Ectodermal cell (in vitro differentiated cells): ENCODE results near the gene EXOC6.

Experiments used
- H3K27ac ChIP-seq: 2 replicates; pipeline ENCODE4 v1.7.0; 2013; ENCODE audit warnings: mild to moderate bottlenecking, low read depth, low read length; ENCODE audit not compliant: insufficient read depth, poor library complexity, severe bottlenecking
- H3K27me3 ChIP-seq: 2 replicates; pipeline ENCODE4 v1.7.0; 2013; ENCODE audit warnings: mild to moderate bottlenecking, low read length; ENCODE audit not compliant: insufficient read depth, control insufficient read depth, poor library complexity, severe bottlenecking
- H3K36me3 ChIP-seq: one replicate; pipeline ENCODE4 v1.7.0; 2013; ENCODE audit warnings: low read length; ENCODE audit not compliant: control insufficient read depth, insufficient read depth
- H3K4me1 ChIP-seq: one replicate; pipeline ENCODE4 v1.7.0; 2013; ENCODE audit warnings: low read length; ENCODE audit not compliant: control insufficient read depth, insufficient read depth
- H3K4me3 ChIP-seq: 2 replicates; pipeline ENCODE4 v1.7.0; 2013; ENCODE audit warnings: low read depth, low read length, control low read depth; ENCODE audit not compliant: insufficient read depth
- H3K9me3 ChIP-seq: 2 replicates; pipeline ENCODE4 v1.7.0; 2013; ENCODE audit warnings: mild to moderate bottlenecking, low read length, moderate library complexity; ENCODE audit not compliant: control insufficient read depth
- WGBS, 2 experiments: methylation state at CpG; one replicate each; pipeline ENCODE4 v1.1.7; 2013; ENCODE audit warnings: missing lambda C conversion rate in 2 of 2; 5-methylcytosine and 5-hydroxymethylcytosine counted together

EXOC6 gene

GRCh38 chr10:93068411-93069244 is 220.3 kb downstream of the EXOC6 start:
- H3K4me1 ChIP-seq, result peaks cover 13% of the 10 kb centered on the region
- no peaks in the 10 kb centered on the region for H3K36me3 ChIP-seq
- H3K27me3 ChIP-seq, result peaks cover 100% of the 10 kb centered on the region
- peak overlapping the region; percentile 39 for H3K4me3 ChIP-seq
- no peaks in the 10 kb centered on the region for H3K9me3 ChIP-seq
- H3K27ac ChIP-seq, result no peak overlapping the region
- WGBS, 2 experiments, result 11% methylated on average over 73 of the region's 73 CpGs

GRCh38 chr10:93069245-93069561 is 220.9 kb downstream of the EXOC6 start:
- Histone ChIP-seq H3K27me3 (peaks cover 100% of the 10 kb centered on the region), H3K9me3 (no peaks in the 10 kb centered on the region), H3K4me1 (peaks cover 13% of the 10 kb centered on the region), H3K4me3 (peak overlapping the region; percentile 39), H3K27ac (no peak overlapping the region), H3K36me3 (no peaks in the 10 kb centered on the region)
- 66 to 72% methylated on average over 10 of the region's 10 CpGs for WGBS, 2 experiments

GRCh38 chr10:93070378-93071176 is 222.3 kb downstream of the EXOC6 start:
- 59 to 66% methylated on average over 5 of the region's 5 CpGs for WGBS, 2 experiments
- Histone ChIP-seq H3K4me1 (peaks cover 13% of the 10 kb centered on the region), H3K27ac (no peak overlapping the region), H3K36me3 (no peaks in the 10 kb centered on the region), H3K27me3 (peaks cover 100% of the 10 kb centered on the region), H3K4me3 (no peak overlapping the region), H3K9me3 (no peaks in the 10 kb centered on the region)

GRCh38 chr10:93071177-93071472 is 222.8 kb downstream of the EXOC6 start:
- peaks cover 100% of the 10 kb centered on the region for H3K27me3 ChIP-seq
- WGBS, 2 experiments, result 41% methylated on average over 7 of the region's 7 CpGs
- no peaks in the 10 kb centered on the region for H3K36me3 ChIP-seq

GRCh38 chr10:93071674-93072224 is 223.4 kb downstream of the EXOC6 start:
- WGBS, 2 experiments, result 1% methylated on average over 36 of the region's 37 CpGs
- Histone ChIP-seq H3K27me3 (peaks cover 100% of the 10 kb centered on the region), H3K36me3 (no peaks in the 10 kb centered on the region)

More at GRCh38 chr10:93071177-93071472, 222.8 kb downstream of the EXOC6 start:
- no peak overlapping the region for H3K4me3 ChIP-seq
- no peaks in the 10 kb centered on the region for H3K9me3 ChIP-seq
- H3K4me1 ChIP-seq, result peaks cover 13% of the 10 kb centered on the region
- H3K27ac ChIP-seq, result no peak overlapping the region

GRCh38 chr10:93072225-93072712 is 223.9 kb downstream of the EXOC6 start:
- Histone ChIP-seq H3K9me3 (no peaks in the 10 kb centered on the region), H3K27me3 (peaks cover 97% of the 10 kb centered on the region), H3K36me3 (no peaks in the 10 kb centered on the region), H3K4me1 (peaks cover 13% of the 10 kb centered on the region), H3K27ac (no peak overlapping the region), H3K4me3 (peak overlapping the region; percentile 56)
- 2% methylated on average over 26 to 27 of the region's 27 CpGs for WGBS, 2 experiments

More at GRCh38 chr10:93071674-93072224, 223.4 kb downstream of the EXOC6 start:
- peaks cover 13% of the 10 kb centered on the region for H3K4me1 ChIP-seq
- peak overlapping the region; percentile 56 for H3K4me3 ChIP-seq
- H3K27ac ChIP-seq, result no peak overlapping the region
- no peaks in the 10 kb centered on the region for H3K9me3 ChIP-seq

GRCh38 chr10:93072713-93073538 is 224.6 kb downstream of the EXOC6 start:
- 3% methylated on average over 34 of the region's 34 CpGs for WGBS, 2 experiments
- peaks cover 13% of the 10 kb centered on the region for H3K4me1 ChIP-seq
- no peak overlapping the region for H3K27ac ChIP-seq
- no peaks in the 10 kb centered on the region for H3K36me3 ChIP-seq
- H3K9me3 ChIP-seq, result no peaks in the 10 kb centered on the region
- H3K27me3 ChIP-seq, result peaks cover 95% of the 10 kb centered on the region
- H3K4me3 ChIP-seq, result peak overlapping the region; percentile 56

GRCh38 chr10:93073539-93074146 is 225.3 kb downstream of the EXOC6 start, which contains the start of gene CYP26A1:
Gene CYP26A1, plus strand, starts transcription at chr10:93073893. Its CDS starts 42 bp downstream, at chr10:93073935.
- peak within 1 kb of the TSS; percentile 56 for H3K4me3 ChIP-seq
- peaks cover 88% of the 10 kb centered on the region for H3K27me3 ChIP-seq
- no peak within 1 kb of the TSS for H3K27ac ChIP-seq
- H3K36me3 ChIP-seq, result no peaks in the 10 kb centered on the region
- H3K4me1 ChIP-seq, result peaks cover 10% of the 10 kb centered on the region
- WGBS, 2 experiments, result 0% methylated on average over 52 of the region's 52 CpGs
- H3K9me3 ChIP-seq, result no peaks in the 10 kb centered on the region

- H3K4me1 ChIP-seq, result peaks cover 10% of the 10 kb centered on the region
- WGBS, 2 experiments, result 1% methylated on average over 40 of the region's 40 CpGs
- peak overlapping the region; percentile 56 for H3K4me3 ChIP-seq
- no peaks in the 10 kb centered on the region for H3K9me3 ChIP-seq
- no peaks in the 10 kb centered on the region for H3K36me3 ChIP-seq
- peaks cover 83% of the 10 kb centered on the region for H3K27me3 ChIP-seq
- no peak overlapping the region for H3K27ac ChIP-seq
Measured at GRCh38 chr10:93074147-93074596, 225.9 kb downstream of the EXOC6 start.
